Epithelial cell of prostate (primary cell): ENCODE results near the gene YEATS2.

ENCODE experiments used
- DNase-seq: peaks from one replicate; pipeline ENCODE4 v3.0.0-alpha.2; 2011; ENCODE audit warnings: low read depth, low spot score
- H3K27ac ChIP-seq: fragments of 450-650 bp; 2 replicates; pipeline ENCODE4 v1.5.1; 2017; ENCODE audit warnings: mild to moderate bottlenecking

The YEATS2 gene

GRCh38 chr3:183808355-183808754 lies 110.8 kb downstream of the YEATS2 start:
- no peak for DNase-seq
- H3K27ac ChIP-seq, result no peak overlapping the region

- H3K27ac ChIP-seq, result no peak overlapping the region
- DNase-seq, result no peak
Observed at GRCh38 chr3:183809270-183809669, 111.7 kb downstream of the YEATS2 start.

GRCh38 chr3:183810643-183811594 lies 113.3 kb downstream of the YEATS2 start:
- H3K27ac ChIP-seq, result peak overlapping the region; percentile 74
- no peak for DNase-seq

GRCh38 chr3:183811638-183812037 lies 114.0 kb downstream of the YEATS2 start:
- DNase-seq, result peak; percentile 24
- H3K27ac ChIP-seq, result peak overlapping the region; percentile 74

GRCh38 chr3:183812761-183813445 lies 115.3 kb downstream of the YEATS2 start:
- H3K27ac ChIP-seq, result peak overlapping the region; percentile 74

GRCh38 chr3:183814240-183814639 lies 116.6 kb downstream of the YEATS2 start:
- DNase-seq, result no peak

More at GRCh38 chr3:183812761-183813445, 115.3 kb downstream of the YEATS2 start:
- DNase-seq, result peak; percentile 29

GRCh38 chr3:183815563-183815940 lies 118.0 kb downstream of the YEATS2 start:
- H3K27ac ChIP-seq, result no peak overlapping the region
- no peak for DNase-seq

More at GRCh38 chr3:183814240-183814639, 116.6 kb downstream of the YEATS2 start:
- H3K27ac ChIP-seq, result no peak overlapping the region

GRCh38 chr3:183815951-183816475 lies 118.4 kb downstream of the YEATS2 start:
- DNase-seq, result no peak
- no peak overlapping the region for H3K27ac ChIP-seq

GRCh38 chr3:183816681-183817510 lies 119.3 kb downstream of the YEATS2 start:
- no peak overlapping the region for H3K27ac ChIP-seq

GRCh38 chr3:183817639-183818038 lies 120.0 kb downstream of the YEATS2 start:
- no peak for DNase-seq
- H3K27ac ChIP-seq, result no peak overlapping the region

More at GRCh38 chr3:183816681-183817510, 119.3 kb downstream of the YEATS2 start:
- DNase-seq, result no peak

GRCh38 chr3:183818041-183818620 lies 120.5 kb downstream of the YEATS2 start:
- DNase-seq, result no peak
- H3K27ac ChIP-seq, result no peak overlapping the region

GRCh38 chr3:183818706-183819624 lies 121.4 kb downstream of the YEATS2 start:
- no peak for DNase-seq
- H3K27ac ChIP-seq, result no peak overlapping the region

GRCh38 chr3:183819831-183820230 lies 122.2 kb downstream of the YEATS2 start:
- no peak for DNase-seq
- H3K27ac ChIP-seq, result no peak overlapping the region

- no peak for DNase-seq
- H3K27ac ChIP-seq, result no peak overlapping the region
Observed at GRCh38 chr3:183822631-183823030, 125.0 kb downstream of the YEATS2 start.

- H3K27ac ChIP-seq, result no peak overlapping the region
- no peak for DNase-seq
Observed at GRCh38 chr3:183823963-183824362, 126.4 kb downstream of the YEATS2 start.

- H3K27ac ChIP-seq, result no peak overlapping the region
- DNase-seq, result no peak
Observed at GRCh38 chr3:183824761-183825455, 127.3 kb downstream of the YEATS2 start.

- H3K27ac ChIP-seq, result peak within 1 kb of the TSS; percentile 0
- no peak for DNase-seq
Observed at GRCh38 chr3:183825456-183826161, 128.0 kb downstream of the YEATS2 start, which contains the start of gene MAP6D1. Gene MAP6D1, minus strand, starts transcription at chr3:183825577. Its CDS starts 30 bp downstream, at chr3:183825547.
